Measurements from ENCODE around the gene SH3RF1.

Gene SH3RF1

GRCh38 chr4:169131556-169132208 is 139.1 kb downstream of the SH3RF1 start:
- DNase-seq, result no peak

- DNase-seq, result no peak
These were observed 141.9 kb downstream of the SH3RF1 start for GRCh38 chr4:169128902-169129301.

GRCh38 chr4:169127314-169127713 is 143.4 kb downstream of the SH3RF1 start:
- no peak for DNase-seq

- no peak for DNase-seq
These were observed 146.1 kb downstream of the SH3RF1 start for GRCh38 chr4:169124661-169125060.

- no peak for DNase-seq
These were observed 148.3 kb downstream of the SH3RF1 start for GRCh38 chr4:169122422-169122821.

- DNase-seq, result no peak
These were observed 148.8 kb downstream of the SH3RF1 start for GRCh38 chr4:169121861-169122382.

GRCh38 chr4:169120624-169121023 is 150.1 kb downstream of the SH3RF1 start:
- DNase-seq, result no peak

- DNase-seq, result no peak
These were observed 151.2 kb downstream of the SH3RF1 start for GRCh38 chr4:169119536-169119935.

- peak in 2 of 3 donors; percentile 6 to 13 for DNase-seq
These were observed 153.1 kb downstream of the SH3RF1 start for GRCh38 chr4:169117591-169118081.

GRCh38 chr4:169116270-169116901 is 154.4 kb downstream of the SH3RF1 start:
- peak; percentile 42 to 62 (median 53) for DNase-seq

GRCh38 chr4:169115897-169116254 is 154.9 kb downstream of the SH3RF1 start:
- DNase-seq, result peak; percentile 72 to 92 (median 83)

- no peak for DNase-seq
These were observed 155.4 kb downstream of the SH3RF1 start for GRCh38 chr4:169115144-169115896.

- no peak for DNase-seq
These were observed 156.3 kb downstream of the SH3RF1 start for GRCh38 chr4:169114341-169114974.

GRCh38 chr4:169110633-169111032 is 160.1 kb downstream of the SH3RF1 start:
- DNase-seq, result no peak

GRCh38 chr4:169109035-169109675 is 161.6 kb downstream of the SH3RF1 start:
- DNase-seq, result no peak

GRCh38 chr4:169108303-169108702 is 162.5 kb downstream of the SH3RF1 start:
- DNase-seq, result no peak

GRCh38 chr4:169107528-169107927 is 163.2 kb downstream of the SH3RF1 start:
- DNase-seq, result no peak

- no peak for DNase-seq
These were observed 164.0 kb downstream of the SH3RF1 start for GRCh38 chr4:169106696-169107229.

GRCh38 chr4:169105620-169106019 is 165.1 kb downstream of the SH3RF1 start:
- no peak for DNase-seq

- no peak for DNase-seq
These were observed 166.8 kb downstream of the SH3RF1 start for GRCh38 chr4:169103966-169104412.

GRCh38 chr4:169102026-169102425 is 168.7 kb downstream of the SH3RF1 start:
- peak; percentile 24 to 42 (median 31) for DNase-seq

GRCh38 chr4:169100670-169101101 is 170.1 kb downstream of the SH3RF1 start:
- no peak for DNase-seq

Data from suppressor macrophage treated with lipopolysaccharide for 1 hour (primary cell).